Activated CD4-positive, alpha-beta T cell treated with anti-CD3 and anti-CD28 coated beads, Interleukin-10, Interleukin-2, amounts not matched to agents 100 ng/mL and 50 ng/mL, durations not matched to agents 16 hours and 8 hours (primary cell): Measurements from ENCODE around the gene CPA4.
"Not testable (repeated sequence)": the region's sequence is repeated elsewhere in the genome, so short reads cannot be mapped to it uniquely, and the experiment has no call there.

Experiments
- DNase-seq: peaks from one replicate; pipeline ENCODE4 v3.0.0-alpha.2; 2020

CPA4 gene, protein sequence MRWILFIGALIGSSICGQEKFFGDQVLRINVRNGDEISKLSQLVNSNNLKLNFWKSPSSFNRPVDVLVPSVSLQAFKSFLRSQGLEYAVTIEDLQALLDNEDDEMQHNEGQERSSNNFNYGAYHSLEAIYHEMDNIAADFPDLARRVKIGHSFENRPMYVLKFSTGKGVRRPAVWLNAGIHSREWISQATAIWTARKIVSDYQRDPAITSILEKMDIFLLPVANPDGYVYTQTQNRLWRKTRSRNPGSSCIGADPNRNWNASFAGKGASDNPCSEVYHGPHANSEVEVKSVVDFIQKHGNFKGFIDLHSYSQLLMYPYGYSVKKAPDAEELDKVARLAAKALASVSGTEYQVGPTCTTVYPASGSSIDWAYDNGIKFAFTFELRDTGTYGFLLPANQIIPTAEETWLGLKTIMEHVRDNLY

DNA sequence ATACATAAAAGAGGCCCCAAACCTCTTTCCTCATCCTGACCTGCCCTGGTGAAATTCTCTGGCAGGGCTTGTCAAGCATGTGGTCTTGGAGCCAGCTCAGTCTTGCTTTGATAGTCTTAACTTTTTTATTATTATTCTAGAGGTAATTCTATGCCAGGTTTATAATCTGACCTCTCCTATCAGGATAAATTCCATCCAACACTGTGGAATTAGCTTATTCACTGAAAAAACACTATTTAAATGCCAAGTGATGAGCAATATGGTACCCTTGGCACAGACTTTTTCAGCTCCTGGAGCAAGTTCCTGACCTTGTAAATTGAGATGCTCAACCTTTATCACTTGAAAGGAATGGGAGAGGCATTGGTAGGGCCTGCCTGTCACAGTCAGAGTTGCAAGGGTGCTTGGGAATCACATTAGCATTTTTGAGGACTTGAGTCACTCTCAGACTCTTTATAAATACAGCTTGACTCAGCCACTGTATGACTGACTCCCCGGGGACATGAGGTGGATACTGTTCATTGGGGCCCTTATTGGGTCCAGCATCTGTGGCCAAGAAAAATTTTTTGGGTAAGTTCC lies at the start of gene CPA4:
CPA4 (plus strand) TSS at position 480 of the 576 bp plus-strand sequence; CDS start at position 500, 20 bp downstream.
- no peak for DNase-seq

DNA sequence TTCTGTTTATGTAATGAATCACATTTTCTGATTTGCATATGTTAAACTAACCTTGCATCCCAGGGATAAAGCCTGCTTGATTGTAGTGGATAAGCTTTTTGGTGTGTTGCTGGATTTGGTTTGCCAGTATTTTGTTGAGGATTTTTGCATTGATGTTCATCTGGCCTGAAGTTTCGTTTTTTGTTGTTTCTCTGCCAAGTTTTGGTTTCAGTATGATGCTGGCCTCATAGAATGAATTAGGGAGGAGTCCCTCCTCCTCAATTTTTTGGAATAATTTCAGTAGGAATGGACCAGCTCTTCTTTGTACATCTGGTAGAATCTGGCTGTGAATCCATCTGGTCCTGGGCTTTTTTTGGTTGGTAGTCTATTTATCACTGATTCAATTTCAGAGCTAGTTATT lies 49.5 kb upstream of the CPA4 start:
- peak; percentile 18 for DNase-seq

- not testable (repeated sequence) for DNase-seq
Measured at GRCh38 chr7:130246491-130246890, 46.5 kb upstream of the CPA4 start.

DNA sequence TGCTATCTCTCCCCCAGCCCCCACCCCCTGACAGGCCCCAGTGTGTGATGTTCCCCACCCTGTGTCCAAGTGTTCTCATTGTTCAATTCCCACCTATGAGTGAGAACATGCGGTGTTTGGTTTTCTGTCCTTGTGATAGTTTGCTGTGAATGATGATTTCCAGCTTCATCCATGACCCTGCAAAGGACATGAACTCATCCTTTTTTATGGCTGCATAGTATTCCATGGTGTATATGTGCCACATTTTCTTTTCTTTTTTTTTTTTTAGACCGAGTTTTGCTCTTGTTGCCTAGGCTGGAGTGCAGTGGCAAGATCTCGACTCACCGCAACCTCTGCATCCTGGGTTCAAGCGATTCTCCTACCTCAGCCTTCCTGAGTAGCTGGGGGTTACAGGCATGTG lies 44.1 kb upstream of the CPA4 start:
- not testable (repeated sequence) for DNase-seq

- DNase-seq: not testable (repeated sequence)
Measured at GRCh38 chr7:130249626-130250025, 43.3 kb upstream of the CPA4 start.

GRCh38 chr7:130254555-130254954 lies 38.4 kb upstream of the CPA4 start:
- no peak for DNase-seq

GRCh38 chr7:130256704-130257103 lies 36.3 kb upstream of the CPA4 start:
- no peak for DNase-seq

DNA sequence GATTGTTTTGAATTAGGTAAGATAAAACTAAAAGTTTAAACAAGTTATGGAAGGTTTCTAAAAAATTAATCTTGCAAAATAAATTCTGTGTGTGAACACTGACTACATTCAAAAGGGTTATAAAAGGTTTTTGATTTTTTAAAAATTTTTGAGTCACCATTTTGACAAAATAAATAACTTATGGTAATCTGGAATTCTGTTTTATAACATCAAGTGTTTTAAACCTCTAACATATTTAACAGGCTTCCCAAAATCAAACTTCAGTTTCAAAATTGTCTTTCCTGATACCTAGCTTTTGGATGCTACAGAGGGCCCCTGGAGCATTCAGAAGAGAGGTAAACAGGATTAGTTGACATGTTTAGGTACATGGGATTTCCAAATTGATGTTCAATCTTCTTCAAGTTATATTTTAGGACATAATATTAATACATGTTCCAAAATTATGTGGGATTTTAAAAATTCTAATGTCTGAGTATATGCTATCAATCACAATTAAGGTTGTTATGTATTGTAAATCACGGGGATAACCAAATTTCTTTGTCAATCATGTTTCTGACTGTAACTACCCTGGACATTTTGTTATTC lies 34.4 kb upstream of the CPA4 start:
- DNase-seq: no peak

DNA sequence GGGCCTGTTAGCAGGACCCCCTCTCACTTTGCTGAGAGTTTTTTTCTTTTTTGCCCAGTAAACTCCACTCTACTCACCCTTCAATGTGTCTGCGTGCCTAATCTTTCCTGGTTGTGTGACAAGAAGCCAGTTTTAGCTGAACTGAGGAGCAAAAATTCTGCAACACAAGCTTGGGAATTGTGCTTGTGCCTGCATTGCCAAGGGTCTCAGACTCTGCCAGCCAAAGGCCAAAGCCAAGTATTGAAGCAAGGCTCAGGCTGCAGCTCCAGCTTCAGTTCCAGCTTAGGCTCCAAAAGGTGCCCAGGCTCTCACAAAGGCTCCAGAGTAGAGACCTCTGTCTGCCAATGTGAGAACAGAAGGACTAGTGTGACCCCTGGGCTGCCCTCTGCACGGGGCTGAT lies 30.5 kb upstream of the CPA4 start:
- DNase-seq: no peak

GRCh38 chr7:130263130-130263529 lies 29.8 kb upstream of the CPA4 start:
- no peak for DNase-seq

GRCh38 chr7:130266258-130266960 lies 26.6 kb upstream of the CPA4 start, which contains the start of gene CPA2:
Gene CPA2 (plus strand): TSS chr7:130266863. CDS start chr7:130266882, 19 bp downstream.
- DNase-seq: no peak

GRCh38 chr7:130266961-130267321 lies 26.0 kb upstream of the CPA4 start:
- DNase-seq: no peak

GRCh38 chr7:130268463-130269317 lies 24.3 kb upstream of the CPA4 start:
- no peak for DNase-seq

GRCh38 chr7:130269318-130269694 lies 23.7 kb upstream of the CPA4 start:
- DNase-seq: no peak

DNA sequence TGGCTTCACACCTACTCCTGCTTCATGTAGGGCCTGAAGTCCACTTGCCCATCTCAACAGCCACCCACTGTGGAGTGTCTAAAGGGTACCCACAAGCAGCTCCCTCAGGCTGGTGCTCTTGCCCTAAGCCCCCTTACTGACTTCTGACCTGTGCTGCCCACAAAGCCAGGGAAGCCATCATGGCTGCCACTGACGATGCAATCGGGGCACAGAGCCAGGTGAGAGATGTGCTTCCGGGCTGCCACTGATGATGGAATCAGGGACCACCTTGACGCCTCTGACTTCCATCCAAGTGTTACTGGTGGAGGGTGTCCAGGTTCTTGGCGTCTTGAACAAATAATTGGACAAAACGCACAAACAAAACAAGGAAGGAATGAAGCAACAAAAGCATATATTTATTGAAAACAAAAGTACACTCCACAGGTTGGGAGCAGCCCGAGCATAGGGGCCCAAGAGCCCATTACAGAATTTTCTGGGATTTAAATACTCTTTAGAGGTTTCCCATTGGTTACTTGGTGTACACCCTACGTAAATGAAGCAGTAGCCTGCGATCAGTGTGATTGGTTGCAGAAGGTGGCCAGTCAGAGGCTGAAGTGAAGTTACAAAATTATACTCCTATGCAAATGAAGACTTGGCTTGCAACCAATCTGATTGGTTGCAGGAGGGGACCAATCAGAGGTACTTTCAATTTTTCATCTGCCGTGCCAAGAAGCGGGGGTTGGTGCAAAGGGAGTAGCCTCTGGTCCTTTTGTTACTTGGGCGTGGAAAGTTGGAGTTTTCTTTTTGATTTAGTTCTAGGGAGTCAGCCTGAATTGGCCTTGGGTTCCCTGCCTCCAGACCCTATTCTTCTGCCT lies 21.8 kb upstream of the CPA4 start:
- no peak for DNase-seq

DNA sequence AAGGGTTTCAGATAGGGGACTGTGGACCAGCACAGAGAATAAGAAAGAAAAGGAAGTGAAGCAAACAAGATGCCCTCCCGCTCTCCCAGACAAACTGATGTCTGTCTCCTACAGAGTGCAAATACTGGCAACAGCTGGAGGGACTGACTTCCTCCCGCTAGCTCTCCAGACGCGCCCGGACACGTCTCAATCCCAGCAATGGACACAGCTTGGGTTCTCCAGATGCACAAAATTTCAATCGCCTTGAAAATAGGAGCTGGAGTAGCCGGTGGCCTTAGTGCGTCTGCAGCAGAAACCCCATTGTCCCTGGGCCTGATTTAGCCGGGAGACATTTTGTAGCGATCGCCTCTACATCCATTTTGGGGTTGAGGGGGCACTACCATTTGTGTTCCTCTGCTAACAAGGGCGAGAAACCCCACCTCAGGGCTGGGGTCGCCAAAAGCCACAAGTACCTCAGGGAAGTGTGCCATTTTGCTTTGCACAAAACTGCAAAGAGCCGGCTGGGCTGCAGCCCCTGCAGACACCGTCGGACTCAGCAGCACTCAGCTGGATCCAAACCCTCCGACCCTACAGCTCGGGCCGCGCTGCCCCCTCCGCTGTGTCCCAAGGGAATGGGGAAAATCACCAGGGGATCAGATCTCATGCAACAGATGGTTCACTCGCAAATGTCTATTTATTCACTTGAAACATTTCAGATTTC lies 20.4 kb upstream of the CPA4 start:
- DNase-seq: no peak

DNA sequence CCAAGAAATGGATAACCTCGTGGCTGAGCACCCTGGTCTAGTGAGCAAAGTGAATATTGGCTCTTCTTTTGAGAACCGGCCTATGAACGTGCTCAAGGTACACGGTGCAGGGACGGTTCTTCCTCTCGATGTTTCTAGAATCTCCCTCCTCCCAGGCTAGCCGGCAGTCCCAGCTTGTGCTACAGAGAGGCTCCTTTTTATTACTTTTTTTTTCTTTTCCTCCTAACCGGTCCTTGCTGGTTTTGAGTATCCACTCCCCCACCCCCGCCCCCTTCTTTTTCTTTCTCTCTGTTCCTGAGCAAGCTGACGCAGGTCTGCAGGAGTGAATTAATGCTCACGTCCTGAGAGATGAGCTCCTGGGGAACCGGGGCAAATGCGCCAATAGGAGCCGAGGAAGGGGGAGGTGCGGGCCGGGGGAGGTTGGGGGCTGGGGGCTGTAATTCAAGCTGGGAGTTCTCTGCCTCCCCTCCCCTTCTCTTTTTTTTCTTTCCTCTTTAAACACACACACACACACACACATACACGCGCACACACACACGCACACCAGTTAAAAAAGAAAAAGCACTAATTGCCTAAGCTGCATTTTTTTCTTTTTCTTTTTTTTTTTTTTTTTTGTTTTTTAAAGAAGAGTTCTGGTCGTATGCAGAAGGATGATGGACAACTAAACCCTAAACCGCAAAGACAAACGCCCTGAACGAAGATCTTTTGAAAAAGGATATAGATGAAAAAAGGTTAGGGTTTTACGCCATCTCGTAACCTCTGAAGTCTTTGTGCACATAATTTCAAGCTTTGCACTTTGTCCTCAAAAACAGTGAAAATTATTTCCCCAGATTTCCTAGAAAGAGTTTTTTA lies 19.7 kb upstream of the CPA4 start:
- DNase-seq: no peak

DNA sequence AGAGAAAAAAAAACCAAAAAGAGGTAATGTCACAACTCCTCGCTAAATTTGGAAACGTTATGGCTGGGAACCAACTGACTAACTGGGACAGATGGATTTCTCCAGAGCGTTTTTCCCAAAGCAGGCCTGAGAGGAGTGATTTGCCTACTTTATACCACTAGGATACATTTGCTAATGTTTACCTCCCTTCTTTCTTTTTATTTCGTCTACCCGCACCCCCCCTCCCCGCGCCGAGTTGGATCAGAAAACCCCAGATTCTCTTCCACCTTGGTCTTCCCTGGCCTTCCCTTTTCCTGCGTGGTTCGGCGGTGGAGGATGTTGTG lies 19.1 kb upstream of the CPA4 start:
- DNase-seq: no peak

GRCh38 chr7:130274296-130274695 lies 18.7 kb upstream of the CPA4 start:
- no peak for DNase-seq

DNA sequence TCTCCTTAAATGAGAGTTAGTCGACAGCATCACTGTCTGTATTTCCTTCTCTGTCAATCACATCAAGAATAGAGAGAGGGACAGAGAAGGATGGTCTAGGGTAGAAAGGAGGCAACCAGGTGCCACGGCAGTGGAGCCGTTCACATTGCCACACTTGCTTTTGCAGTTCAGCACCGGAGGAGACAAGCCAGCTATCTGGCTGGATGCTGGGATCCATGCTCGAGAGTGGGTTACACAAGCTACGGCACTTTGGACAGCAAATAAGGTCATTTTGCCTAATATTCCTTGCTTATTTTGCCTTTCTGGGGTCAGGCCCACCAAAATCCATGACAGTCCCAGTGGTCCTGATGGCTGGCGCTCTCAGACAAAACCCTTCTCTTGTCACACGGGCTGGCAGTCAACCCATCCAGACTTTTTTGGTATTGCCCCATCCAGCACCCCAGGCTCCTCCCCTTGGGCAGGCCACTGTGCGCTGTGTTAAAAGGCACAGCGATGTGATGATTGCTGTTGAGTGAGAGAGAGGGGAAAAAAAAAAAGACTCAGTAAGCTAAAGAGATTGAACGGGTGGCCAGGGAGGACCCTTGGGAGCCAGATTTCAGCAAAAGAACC lies 17.9 kb upstream of the CPA4 start:
- no peak for DNase-seq
